Midbrain (tissue), 1 donor: ENCODE data around the gene CNEP1R1.

ENCODE experiments used
- DNase-seq: peaks from one replicate; lab custom pipeline; 2025; lab: John Stamatoyannopoulos, UW

The CNEP1R1 gene

DNA sequence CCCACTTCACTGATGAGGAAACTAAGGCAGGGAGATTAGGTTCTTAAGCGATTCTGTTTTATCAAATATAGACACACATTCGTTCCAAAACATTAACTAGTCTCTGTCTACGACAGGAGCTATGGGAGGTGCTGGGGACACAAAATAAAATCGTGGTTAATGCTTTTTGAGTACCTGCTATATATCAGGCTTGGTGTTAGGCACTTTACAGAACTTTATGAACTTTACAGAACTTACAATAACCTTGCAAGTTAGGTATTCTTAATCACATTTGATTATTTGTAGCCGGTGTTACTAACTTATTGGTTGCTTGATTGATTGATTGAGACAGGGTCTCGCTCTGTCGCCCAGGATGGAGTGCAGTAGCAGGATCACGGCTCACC lies 40.2 kb downstream of the CNEP1R1 start:
- no peak for DNase-seq

DNA sequence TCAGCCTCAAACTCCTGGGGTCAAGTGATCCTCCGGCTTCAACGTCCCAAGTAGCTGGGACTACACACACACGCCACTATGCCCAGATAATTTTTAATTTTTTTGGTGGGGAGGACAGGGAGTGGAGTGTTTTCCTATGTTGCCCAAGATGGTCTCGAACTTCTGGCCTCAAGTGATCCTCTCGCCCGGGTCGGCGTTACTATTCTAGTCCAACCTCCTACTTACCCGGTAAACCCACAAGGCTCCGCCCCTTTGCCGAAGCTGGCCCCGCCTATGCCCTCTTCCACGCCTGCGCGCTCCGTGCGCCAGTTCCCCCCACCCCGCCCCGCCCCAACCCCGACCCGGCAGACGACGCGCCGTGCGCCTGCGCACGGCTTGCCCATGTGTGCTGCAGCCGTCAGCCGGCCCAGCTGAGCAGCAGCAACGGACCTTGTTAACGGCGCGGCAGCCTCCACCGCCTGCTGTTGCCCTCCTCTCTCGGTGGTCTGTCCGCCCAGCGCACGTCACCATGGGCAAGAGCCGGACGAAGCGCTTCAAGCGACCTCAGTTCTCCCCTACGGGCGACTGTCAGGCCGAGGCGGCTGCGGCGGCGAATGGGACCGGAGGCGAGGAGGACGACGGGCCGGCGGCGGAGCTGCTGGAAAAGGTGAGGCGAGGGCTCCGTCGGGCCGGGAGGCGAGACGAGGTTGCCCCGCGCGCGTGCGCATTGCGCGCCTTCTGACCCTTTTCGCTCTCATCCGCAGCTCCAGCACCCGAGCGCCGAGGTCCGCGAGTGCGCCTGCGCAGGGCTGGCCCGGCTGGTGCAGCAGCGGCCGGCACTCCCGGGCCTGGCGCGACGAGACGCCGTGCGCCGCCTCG lies 40.8 kb downstream of the CNEP1R1 start, which contains the start of gene HEATR3:
Gene HEATR3 (plus strand): TSS at position 347 of the 858 bp plus-strand sequence. CDS start 162 bp downstream, at position 509.
- peak; percentile 93 for DNase-seq

GRCh38 chr16:50066482-50067289 lies 41.7 kb downstream of the CNEP1R1 start:
- no peak for DNase-seq

GRCh38 chr16:50067290-50067853 lies 42.3 kb downstream of the CNEP1R1 start:
- DNase-seq: no peak

DNA sequence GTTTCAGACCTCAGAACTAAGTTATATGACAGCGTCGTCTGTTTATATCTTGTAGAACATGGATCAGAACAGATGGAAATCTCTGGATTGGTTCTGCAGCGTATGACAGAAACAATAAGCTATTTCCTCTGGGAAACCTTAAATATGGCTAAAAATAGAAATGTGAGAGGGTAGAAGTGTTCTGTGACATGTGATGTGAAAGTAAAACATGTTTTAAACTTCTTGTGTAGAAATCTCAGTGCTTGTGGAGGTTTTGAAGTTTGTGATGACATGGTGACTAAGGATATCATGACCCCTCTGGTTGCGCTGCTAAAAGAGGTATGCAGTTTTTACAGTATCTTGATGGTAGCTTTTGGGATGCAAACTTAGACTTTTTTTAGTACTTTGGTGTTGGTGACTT lies 43.5 kb downstream of the CNEP1R1 start:
- DNase-seq: no peak

DNA sequence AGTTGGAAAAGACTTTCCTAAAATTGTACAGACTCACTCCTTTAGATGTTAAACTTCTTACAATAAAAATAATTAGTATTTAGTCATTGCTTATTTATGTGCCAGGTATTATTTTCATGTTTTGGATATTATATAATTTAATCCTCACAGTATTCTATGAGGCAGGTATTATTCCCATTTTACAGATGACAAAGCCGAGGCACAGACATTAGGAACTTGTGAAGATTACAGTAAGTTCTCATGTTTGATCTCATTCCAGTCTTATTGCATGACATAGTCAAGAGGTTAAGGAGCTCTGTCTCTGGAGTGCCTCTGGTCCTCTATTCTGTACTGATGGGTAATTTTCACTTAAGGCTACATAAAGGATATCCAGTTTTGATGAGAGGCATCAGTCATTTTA lies 44.0 kb downstream of the CNEP1R1 start:
- DNase-seq: no peak

GRCh38 chr16:50071075-50071671 lies 46.1 kb downstream of the CNEP1R1 start:
- DNase-seq: no peak

- no peak for DNase-seq
Observed at GRCh38 chr16:50072730-50073129, 47.7 kb downstream of the CNEP1R1 start.

DNA sequence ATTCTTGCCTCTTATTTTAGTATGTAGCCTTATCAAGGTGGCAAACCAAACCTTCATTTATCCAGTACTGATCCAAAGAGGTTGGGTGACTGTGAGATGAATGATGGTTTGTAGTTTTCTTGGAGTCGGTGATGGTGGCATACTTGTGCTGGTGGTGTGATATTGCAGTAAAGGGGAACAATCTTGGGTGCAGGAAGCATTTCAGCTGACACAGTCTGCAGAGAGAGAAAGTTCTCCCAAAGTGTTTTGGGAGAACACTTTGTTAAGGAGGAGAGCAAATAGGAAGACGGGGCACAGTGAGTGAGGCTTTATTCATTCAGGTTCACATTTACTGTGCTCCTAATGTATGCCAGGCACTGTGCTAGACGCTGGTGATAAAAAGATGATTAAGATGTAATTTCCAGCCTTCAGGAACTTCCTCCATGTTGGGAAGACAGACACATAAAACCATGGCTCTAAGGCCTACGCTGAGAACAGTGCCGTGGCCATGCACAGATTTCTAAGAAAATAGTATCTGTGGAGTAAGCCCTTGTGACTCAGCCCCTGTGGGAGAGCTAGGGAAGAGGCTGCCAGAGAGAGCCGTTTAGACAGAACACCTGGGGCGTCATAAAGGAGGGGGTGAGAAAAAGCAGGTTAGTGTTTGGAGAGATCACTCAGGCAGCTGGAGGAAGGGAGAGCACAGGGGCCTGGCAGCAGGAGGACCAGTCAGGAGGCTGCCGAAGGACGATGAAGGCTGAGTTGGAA lies 54.5 kb downstream of the CNEP1R1 start:
- DNase-seq: no peak

DNA sequence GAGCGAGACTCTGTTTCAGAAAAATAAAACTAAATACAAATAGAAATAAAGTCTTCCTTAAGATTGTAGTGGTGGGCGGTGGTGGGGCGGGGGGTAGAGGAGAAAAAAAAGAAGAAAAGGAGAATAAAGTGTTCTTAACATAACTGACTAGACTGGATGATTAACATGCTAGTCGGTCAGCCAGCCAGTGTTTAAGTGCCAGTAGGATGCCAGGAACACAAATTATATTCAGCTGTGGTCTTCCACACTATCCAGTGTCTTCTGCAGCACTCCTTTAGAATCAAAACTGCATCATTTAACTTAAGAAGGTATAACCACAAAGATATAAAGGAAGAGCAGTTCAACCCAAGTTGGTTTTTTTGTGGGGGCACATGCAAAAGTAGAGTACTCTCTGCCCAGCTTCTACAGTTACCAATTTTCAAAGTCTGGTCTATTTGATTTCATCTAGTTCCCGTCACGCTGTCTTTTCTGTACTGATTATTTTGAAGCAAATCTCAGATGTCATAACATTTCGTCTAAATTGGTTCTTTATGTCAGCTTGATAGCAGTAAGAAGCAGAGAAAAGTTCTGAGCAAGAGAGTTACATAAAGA lies 56.5 kb downstream of the CNEP1R1 start:
- no peak for DNase-seq

GRCh38 chr16:50083996-50084395 lies 59.0 kb downstream of the CNEP1R1 start:
- no peak for DNase-seq

DNA sequence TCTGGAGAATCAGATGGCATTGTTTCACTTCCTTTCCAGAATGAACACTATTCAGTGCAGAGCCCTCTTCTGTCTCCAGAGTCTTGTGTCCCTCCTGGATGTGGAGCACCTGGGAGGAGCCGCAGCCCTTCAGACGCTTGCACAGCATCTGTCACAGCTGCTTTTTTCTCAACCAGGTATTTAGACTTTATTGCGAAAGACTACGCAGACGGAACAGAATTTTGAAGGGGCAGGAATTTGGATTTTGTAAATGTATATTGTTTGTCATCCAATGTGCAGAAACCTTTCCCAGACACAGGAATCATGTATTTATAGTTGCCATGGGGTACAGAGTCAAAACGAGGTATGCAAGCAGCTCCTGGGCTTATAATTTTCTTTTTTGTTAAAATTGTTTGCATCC lies 61.2 kb downstream of the CNEP1R1 start:
- no peak for DNase-seq
